ENCODE results near the gene COL6A2. TPM values are rescaled to one million over a fixed set of nuclear protein-coding genes. Genes with fewer than 3 reads are reported as not detected.

Gene COL6A2
- total RNA-seq, 4 donors from 2014 or later: 942 to 1,525 (median 1,202) TPM

DNA sequence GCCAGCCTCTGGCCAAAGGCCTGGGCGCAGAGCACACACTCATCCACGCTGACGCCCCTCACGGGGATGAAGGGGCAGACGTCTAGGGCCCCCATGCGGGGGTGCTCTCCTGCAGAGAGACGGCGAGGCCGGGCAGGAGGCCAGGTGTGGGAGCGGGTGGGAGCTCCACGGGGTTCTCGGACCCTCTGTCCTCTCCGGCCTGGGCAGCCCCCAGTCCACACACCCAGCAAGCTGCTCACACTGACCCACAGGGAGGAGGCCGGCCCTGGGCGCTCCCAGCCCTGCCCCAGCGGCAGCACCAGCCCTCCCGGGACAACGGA lies 55.0 kb downstream of the COL6A2 start:
- H3K9me3 ChIP-seq: no peaks in the 10 kb centered on the region
- TF ChIP-seq, protein P1, sequence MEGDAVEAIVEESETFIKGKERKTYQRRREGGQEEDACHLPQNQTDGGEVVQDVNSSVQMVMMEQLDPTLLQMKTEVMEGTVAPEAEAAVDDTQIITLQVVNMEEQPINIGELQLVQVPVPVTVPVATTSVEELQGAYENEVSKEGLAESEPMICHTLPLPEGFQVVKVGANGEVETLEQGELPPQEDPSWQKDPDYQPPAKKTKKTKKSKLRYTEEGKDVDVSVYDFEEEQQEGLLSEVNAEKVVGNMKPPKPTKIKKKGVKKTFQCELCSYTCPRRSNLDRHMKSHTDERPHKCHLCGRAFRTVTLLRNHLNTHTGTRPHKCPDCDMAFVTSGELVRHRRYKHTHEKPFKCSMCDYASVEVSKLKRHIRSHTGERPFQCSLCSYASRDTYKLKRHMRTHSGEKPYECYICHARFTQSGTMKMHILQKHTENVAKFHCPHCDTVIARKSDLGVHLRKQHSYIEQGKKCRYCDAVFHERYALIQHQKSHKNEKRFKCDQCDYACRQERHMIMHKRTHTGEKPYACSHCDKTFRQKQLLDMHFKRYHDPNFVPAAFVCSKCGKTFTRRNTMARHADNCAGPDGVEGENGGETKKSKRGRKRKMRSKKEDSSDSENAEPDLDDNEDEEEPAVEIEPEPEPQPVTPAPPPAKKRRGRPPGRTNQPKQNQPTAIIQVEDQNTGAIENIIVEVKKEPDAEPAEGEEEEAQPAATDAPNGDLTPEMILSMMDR (IDR thresholded peaks at IDR 0.05): no peak
- no peak for TF ChIP-seq EP300 (IDR thresholded peaks at IDR 0.05)
- TF ChIP-seq POLR2A (IDR thresholded peaks at IDR 0.05; ENCODE audit: low read depth): no peak
- no peak for TF ChIP-seq POLR2AphosphoS5 (IDR thresholded peaks at IDR 0.05)
- WGBS: 33% methylated on average over 10 of the region's 18 CpGs
- peaks cover 10 to 18% (median 12%) of the 10 kb centered on the region in 4 donors for H3K4me1 ChIP-seq
- peaks cover 0 to 2% (median 0%) of the 10 kb centered on the region in 4 donors for H3K36me3 ChIP-seq
- peak overlapping the region; percentile 17 to 41 (median 39) for H3K4me3 ChIP-seq
- H3K27ac ChIP-seq (replicated peaks in 1 of 4): peak overlapping the region in 1 of 4 donors; percentile 68
- no peak for DNase-seq (ENCODE audit: extremely low spot score)
- intact Hi-C loops (cut with DNase I): loop anchor here (5.0 kb wide), 1 partner anchor 79 kb away; no protein-coding TSS in a partner anchor
- H3K27me3 ChIP-seq: peaks cover 0 to 11% (median 0%) of the 10 kb centered on the region in 4 donors

DNA sequence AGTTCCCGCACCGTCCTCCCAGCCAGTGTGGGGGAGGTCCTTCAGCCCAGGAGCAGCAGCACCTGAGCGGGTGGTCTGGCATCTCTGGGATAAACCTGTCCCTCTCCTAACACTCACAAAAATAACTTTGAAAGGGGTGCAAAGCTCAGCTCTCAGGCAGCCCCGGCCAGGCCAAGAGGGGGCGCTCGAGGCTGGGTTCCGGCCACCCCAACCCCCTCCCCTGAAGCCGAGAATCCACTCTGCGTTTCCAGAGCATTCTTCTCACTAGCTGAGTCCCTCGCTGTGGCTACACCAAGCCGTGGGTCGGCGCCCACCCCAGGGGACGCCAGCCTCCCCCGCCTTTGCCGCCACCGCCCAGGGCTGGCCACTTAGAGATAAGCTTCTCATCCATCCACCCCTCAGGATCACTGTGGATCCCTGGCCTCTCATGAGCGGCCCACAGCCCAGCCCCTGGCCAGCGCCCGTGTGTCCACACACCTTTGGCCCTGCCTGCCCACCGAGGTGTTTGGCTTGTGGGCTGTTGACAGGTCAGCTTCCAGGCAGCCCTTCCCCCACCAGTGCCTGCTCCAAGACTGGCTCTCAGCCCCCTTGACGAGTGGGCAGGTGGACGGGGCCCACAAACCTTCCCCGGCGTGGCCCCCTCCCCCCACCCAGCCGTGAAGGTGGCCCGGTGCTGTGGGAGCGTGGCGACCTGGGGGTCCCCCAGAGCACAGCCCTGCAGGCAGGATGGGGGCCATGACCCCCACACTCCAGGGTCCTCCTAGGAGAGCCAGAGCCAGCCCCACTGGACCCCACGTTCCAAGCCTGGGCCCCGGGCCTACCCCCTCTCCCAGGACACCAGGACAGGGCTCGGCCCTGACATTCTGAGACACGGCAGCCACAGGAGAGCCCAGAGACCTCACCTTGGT lies 55.6 kb downstream of the COL6A2 start:
- Histone ChIP-seq H3K27ac (replicated peaks in 1 of 4) (peak overlapping the region in 2 of 4 donors; percentile 37 to 68), H3K4me1 (peaks cover 10 to 18% (median 12%) of the 10 kb centered on the region in 4 donors), H3K9me3 (no peaks in the 10 kb centered on the region), H3K4me3 (peak overlapping the region; percentile 17 to 41 (median 39)), H3K27me3 (peaks cover 0 to 11% (median 0%) of the 10 kb centered on the region in 4 donors), H3K36me3 (peaks cover 0 to 4% (median 0%) of the 10 kb centered on the region in 4 donors)
- intact Hi-C loops (cut with DNase I): loop anchor here (5.0 kb wide), 1 partner anchor 79 kb away; no protein-coding TSS in a partner anchor
- DNase-seq (ENCODE audit: extremely low spot score): no peak
- no peak for TF ChIP-seq EP300 (IDR thresholded peaks at IDR 0.05)
- TF ChIP-seq, protein P1 (IDR thresholded peaks at IDR 0.05): peak; percentile 70 to 83 (median 80)
- TF ChIP-seq POLR2AphosphoS5 (IDR thresholded peaks at IDR 0.05): peak in 1 of 2 donors; percentile 58
- TF ChIP-seq POLR2A (IDR thresholded peaks at IDR 0.05; ENCODE audit: low read depth): no peak
- whole genome bisulfite sequencing: 34% methylated on average over 27 of the region's 33 CpGs

DNA sequence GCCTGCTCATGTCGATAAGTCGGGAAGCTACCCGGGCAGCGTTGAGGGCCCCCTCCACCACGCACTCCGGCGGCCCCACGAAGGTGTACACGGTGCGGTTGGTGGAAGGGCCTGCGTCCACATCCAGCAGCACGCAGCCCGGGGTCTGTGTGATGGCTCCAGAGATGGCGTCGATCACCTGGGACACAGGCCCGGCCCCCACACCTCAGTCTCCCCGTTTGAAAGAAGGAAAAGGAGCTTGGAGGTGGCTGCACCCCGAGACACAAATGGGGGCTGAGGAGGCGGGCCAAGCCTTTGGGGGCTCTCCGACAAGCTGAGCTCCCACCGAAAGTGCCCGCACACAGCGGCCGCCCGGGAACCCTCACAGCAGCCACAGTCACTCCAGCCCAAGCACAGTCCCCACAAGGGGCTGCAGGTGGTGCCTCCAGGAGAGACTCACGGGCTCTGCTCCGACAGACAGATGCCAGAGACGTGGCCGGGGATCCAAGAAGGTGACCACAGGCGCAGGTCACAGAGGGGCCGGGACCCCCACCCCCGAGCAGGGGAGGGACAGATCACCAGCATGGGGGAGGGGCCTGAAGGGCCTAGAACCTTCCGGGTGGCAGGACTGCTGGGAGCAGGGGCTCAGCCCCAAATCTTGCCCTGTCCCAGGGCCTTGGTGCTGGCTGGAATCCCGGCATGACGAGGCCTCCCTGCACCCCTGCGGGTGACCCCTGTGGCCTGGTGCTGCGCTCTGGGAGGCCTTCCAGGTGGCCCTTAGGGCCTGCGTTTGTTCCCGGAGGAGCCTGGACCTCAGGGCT lies 56.4 kb downstream of the COL6A2 start:
- DNase-seq (ENCODE audit: extremely low spot score): no peak
- WGBS: 83% methylated on average over 26 of the region's 39 CpGs
- intact Hi-C loops (cut with DNase I): loop anchor here (5.0 kb wide), 1 partner anchor 78 kb away; no protein-coding TSS in a partner anchor
- Histone ChIP-seq H3K36me3 (peaks cover 0 to 4% (median 0%) of the 10 kb centered on the region in 4 donors), H3K27ac (replicated peaks in 1 of 4) (no peak overlapping the region), H3K4me3 (no peak overlapping the region), H3K27me3 (peaks cover 0 to 11% (median 0%) of the 10 kb centered on the region in 4 donors), H3K9me3 (no peaks in the 10 kb centered on the region), H3K4me1 (peaks cover 10 to 18% (median 12%) of the 10 kb centered on the region in 4 donors)
- TF ChIP-seq, protein P1 (IDR thresholded peaks at IDR 0.05): no peak
- TF ChIP-seq EP300 (IDR thresholded peaks at IDR 0.05) (no peak), POLR2AphosphoS5 (IDR thresholded peaks at IDR 0.05) (no peak), POLR2A (IDR thresholded peaks at IDR 0.05; ENCODE audit: low read depth) (no peak)

DNA sequence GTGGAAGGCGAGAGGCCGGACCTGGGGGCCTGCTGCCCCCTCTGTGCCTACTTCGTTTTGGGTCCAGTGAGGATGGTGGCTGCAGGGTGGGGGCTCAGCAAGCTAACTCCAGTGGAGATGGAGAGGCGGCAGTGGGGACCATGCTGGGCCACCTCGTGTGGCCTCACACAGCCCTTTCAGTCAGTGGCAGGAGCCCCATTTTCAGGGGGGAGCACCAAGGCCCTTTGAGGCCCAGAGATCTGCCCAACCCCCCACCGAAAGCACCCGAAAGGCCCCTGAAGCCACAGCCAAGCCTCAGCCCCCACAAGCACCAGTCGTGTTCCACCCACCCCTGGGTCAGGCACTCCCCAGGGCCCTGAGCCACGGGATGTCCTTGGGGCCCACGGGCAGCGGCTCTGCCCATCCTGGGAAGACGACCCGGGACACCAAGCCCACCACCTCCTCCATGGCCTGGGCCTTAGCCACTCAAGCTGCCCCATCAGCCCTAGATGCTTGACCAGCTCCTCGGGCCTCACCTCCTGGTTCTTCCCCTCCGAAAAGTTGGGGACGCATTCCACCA lies 57.1 kb downstream of the COL6A2 start:
- 93% methylated on average over 7 of the region's 16 CpGs for WGBS
- no peak for TF ChIP-seq POLR2A (IDR thresholded peaks at IDR 0.05; ENCODE audit: low read depth)
- H3K4me3 ChIP-seq: no peak overlapping the region
- DNase-seq (ENCODE audit: extremely low spot score): no peak
- peaks cover 10 to 18% (median 12%) of the 10 kb centered on the region in 4 donors for H3K4me1 ChIP-seq
- H3K27ac ChIP-seq (replicated peaks in 1 of 4): no peak overlapping the region
- peaks cover 0 to 11% (median 0%) of the 10 kb centered on the region in 4 donors for H3K27me3 ChIP-seq
- H3K36me3 ChIP-seq: peaks cover 0 to 9% (median 0%) of the 10 kb centered on the region in 4 donors
- no peaks in the 10 kb centered on the region for H3K9me3 ChIP-seq
- intact Hi-C loops (cut with DNase I): loop anchor here (5.0 kb wide), 1 partner anchor 77 kb away; no protein-coding TSS in a partner anchor

Data from esophagus muscularis mucosa (tissue), 4 donors.